LNCaP clone FGC (cell line): Measurements from ENCODE around the gene BCAS3.

ENCODE experiments used
- DNase-seq: peaks from one replicate; pipeline ENCODE4 v3.0.0-alpha.2; 2011; ENCODE audit warnings: low read depth
- H3K4me3 ChIP-seq: 2 replicates; pipeline ENCODE4 v1.5.1; 2011; ENCODE audit warnings: mild to moderate bottlenecking, low read depth, low read length, control low read depth
- TF ChIP-seq, protein P1 (sequence below): IDR thresholded peaks from 2 replicates; pipeline ENCODE4 v1.5.1; 2012; ENCODE audit warnings: mild to moderate bottlenecking; ENCODE audit not compliant: control insufficient read depth, insufficient read depth; ENCODE audit errors: extremely low read depth

BCAS3 gene

DNA sequence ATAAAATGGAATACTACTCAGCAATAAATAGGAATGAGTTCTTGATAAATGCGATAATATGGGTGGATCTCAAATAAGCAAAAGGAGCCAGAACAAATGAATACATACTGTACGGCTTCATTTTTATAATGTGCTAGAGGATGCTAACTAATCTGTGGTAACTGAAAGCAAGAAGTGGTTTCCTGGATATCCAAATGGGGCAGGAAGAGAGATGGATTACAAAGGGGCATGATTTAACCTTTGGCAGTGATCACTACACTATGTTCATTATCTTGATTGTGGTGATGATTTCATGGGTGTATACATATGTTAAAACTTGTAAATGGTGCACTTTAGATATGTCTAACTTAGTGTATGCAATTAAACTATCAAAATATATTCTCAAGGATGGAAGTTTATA, 499.7 kb downstream of the BCAS3 start:
- DNase-seq = no peak
- H3K4me3 ChIP-seq = no peak overlapping the region
- TF ChIP-seq, protein P1, sequence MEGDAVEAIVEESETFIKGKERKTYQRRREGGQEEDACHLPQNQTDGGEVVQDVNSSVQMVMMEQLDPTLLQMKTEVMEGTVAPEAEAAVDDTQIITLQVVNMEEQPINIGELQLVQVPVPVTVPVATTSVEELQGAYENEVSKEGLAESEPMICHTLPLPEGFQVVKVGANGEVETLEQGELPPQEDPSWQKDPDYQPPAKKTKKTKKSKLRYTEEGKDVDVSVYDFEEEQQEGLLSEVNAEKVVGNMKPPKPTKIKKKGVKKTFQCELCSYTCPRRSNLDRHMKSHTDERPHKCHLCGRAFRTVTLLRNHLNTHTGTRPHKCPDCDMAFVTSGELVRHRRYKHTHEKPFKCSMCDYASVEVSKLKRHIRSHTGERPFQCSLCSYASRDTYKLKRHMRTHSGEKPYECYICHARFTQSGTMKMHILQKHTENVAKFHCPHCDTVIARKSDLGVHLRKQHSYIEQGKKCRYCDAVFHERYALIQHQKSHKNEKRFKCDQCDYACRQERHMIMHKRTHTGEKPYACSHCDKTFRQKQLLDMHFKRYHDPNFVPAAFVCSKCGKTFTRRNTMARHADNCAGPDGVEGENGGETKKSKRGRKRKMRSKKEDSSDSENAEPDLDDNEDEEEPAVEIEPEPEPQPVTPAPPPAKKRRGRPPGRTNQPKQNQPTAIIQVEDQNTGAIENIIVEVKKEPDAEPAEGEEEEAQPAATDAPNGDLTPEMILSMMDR = no peak

DNA sequence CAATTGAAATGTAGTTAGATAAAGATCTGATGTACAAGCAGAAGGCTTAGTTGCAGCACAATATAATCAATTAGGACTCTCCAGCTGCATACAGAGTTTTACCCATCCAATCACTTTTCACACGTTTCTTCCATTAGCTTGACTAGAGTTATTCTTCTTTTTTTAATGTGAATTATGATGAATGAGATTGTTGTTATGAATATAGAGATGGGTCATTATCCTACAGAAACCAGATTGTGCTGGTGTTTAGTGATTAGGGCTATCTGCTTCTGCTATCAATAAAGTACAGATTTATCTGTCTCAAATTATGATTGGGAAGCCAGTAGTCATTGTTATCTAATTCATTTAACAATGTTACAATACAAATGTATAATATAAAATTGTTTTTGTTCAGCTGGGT, 500.6 kb downstream of the BCAS3 start:
- TF ChIP-seq, protein P1 = no peak
- DNase-seq = no peak
- no peak overlapping the region for H3K4me3 ChIP-seq

DNA sequence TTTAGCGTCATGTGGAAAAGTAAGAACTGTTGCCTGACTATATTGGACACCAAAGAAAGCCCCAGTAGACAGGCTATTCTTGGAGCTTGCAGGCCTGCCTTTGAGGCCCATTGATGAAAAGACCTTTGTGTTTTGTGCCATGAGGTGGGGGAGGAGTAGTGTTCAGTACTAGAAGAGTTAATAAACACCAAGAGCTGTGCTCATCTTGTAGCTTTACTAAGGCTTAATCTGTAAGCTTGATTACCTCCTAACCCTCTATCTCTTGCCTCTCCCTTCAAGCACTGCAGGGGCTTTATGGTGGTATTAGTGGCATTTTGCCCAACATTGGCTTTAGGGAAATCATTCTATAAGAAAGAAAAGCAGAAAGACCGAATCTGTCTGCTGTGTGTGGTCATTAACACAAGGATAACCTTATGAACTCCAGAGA, 501.7 kb downstream of the BCAS3 start:
- DNase-seq = no peak
- H3K4me3 ChIP-seq = no peak overlapping the region
- TF ChIP-seq, protein P1 = no peak

DNA sequence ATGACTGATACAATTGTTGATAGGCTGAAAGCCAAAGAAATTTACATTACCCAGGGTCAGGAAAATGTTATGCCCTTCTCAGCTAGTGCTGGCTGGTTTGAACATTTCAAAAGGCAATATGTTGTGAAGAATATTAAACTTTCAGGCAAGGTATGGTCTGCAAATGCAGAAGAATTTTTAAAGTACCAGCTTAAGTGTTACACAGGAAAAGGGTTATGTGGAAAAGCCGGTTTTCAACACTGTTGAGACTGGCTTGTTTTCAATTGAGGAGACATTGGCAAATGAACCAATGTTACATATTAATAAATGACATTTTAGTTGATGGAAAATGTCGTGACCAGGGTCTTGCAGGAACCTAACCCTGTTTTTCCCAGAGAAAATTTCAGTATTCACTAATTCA, 506.1 kb downstream of the BCAS3 start:
- no peak overlapping the region for H3K4me3 ChIP-seq
- TF ChIP-seq, protein P1 = no peak
- no peak for DNase-seq

DNA sequence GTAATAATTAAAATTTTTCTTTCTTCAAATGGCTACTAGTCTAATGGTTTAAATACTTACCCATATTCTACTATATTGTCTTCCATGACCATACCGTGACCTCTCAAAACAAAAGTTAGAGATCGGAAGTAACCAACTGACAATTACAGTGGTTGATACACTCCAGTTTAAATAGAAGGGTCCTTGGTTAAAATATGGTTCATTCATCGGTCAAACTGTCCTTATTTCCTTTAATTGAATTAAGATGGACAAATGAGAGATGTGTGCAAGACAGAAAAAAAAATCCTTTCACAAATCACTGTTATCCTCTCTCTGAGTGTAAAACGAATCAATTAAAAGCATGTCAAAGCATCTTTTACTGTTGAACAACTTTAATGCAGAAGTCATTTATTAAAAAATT, 507.7 kb downstream of the BCAS3 start:
- TF ChIP-seq, protein P1 = no peak
- DNase-seq = no peak
- H3K4me3 ChIP-seq = no peak overlapping the region

DNA sequence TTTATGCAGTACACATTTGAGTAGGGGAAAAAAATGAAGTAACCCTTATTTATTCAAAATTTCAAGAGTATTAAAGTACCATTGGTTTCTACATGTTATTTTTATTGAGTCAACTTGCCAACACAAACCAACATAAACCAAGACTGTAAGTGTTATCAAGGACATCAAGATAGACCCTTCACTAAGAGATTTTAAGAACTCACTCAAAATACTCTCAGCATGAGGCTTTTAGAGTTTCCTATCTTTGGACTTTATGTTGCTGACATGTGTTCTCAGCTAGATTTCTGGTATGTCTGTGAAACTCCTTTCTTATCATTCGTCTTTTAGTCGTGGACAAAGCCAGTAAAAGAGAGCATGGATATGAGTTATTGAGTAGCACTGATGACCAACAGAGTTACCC, 509.4 kb downstream of the BCAS3 start:
- no peak overlapping the region for H3K4me3 ChIP-seq
- TF ChIP-seq, protein P1 = no peak
- no peak for DNase-seq

DNA sequence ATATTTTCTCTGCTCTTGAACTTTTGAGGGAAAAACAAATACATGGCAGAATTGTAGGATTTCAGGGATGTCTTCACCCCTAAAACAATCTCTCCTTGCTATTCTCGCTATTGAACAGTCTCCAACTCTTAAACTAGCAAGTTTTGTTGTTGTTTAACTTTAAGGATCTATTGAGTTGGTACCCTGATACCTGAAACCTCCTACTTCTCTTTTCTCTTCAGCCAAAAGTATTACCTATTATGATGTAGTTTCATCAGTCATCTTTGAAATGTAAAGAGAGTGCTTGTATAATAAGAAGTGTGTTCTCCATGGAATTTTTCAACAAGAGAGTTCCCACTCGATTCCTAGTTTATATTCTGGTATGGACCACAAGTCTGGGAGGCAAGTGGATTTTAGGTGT, 510.4 kb downstream of the BCAS3 start:
- no peak overlapping the region for H3K4me3 ChIP-seq
- TF ChIP-seq, protein P1 = no peak
- DNase-seq = no peak
